ENCODE data around the gene CTSE.

CTSE gene

GRCh38 chr1:205989786-205990185 is 33.9 kb downstream of the CTSE start:
- DNase-seq = no peak

- DNase-seq = no peak
Measured at GRCh38 chr1:205988585-205988995, 35.1 kb downstream of the CTSE start.

DNA sequence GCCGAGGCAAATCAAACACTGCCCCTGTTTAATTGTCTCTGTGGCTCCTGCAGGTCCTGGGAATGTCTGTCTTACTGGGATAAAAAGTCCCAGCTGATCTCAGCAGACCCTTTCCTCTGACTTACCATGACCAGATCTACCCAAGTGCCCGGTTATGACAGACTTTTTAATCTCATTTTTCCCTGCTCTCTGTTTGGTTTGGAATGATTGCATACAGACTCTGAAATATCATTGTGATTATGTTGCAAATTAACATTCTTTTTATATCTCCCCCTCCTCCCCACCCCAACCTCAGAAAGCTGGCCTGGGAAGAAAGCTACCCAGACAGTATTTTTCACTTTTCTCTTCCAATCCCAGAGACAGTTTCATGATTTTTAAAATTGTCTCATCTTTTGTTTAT is 36.8 kb downstream of the CTSE start:
- no peak for DNase-seq

DNA sequence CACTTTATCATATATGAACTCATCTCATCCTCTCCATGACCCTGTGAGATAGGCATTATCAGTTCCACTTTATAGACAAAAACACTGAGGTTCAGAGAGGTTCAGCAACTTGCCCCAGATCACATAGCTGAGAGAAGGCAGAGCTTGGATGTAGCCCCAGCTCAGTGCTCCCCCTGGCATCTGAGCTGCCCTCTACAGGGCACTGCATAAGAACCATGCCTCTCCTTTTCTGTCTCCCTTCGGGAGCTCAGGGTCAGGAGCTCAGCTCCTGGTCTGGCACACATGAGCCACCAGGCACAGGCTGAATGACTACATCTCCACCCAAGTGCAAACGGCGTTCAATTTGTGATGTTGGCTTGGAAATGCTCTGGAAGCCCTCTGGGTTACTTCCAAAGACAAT is 37.4 kb downstream of the CTSE start:
- no peak for DNase-seq

- DNase-seq = no peak
Measured at GRCh38 chr1:205985330-205986005, 38.2 kb downstream of the CTSE start.

GRCh38 chr1:205983925-205984725 is 39.6 kb downstream of the CTSE start:
- DNase-seq = peak; percentile 12 to 74

DNA sequence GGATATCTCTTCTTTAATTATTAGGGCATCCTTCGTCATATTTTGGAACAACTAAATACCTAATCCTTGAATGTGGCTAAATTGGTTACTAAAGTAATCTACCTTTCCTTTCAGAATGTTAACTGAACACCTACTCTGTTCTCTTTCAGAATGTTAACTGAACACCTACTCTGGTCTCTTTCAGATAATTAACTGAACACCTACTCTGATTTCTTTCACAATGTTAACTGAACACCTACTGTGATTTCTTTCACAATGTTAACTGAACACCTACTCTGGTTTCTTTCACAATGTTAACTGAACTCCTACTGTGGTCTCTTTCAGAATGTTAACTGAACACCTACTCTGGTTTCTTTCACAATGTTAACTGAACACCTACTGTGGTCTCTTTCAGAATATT is 42.4 kb downstream of the CTSE start:
- no peak for DNase-seq

DNA sequence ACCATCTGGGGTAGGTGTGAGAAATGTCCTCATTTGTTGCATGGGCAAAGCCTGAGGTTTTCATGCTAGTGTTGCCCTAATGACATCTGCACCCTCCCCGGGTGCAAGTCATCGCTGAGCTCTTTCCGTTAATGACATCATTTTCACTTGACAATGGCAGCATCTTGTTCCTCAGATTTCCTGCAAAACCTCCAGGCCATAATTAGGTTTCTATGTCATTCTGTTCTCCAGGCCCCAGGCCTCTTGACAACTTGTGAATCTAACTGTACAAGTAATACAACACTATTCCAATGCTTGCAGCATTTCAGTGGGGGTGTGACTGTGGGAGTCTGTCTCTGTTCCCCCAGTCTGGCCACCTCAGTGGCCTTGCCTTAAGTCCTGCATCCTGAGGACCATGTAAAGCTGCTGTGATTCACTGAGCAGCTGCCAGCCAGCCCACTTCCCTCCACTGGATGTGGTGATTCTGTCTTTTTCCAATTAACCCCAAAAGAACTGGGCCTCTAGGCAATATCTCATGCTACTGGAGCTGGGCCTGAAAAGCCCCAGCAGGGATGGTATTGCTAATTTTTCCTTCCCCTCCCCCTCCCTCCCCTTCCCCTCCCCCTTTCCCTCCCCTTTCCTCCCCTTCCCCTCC is 43.3 kb downstream of the CTSE start:
- no peak for DNase-seq

GRCh38 chr1:205979301-205979700 is 44.4 kb downstream of the CTSE start:
- DNase-seq = no peak

DNA sequence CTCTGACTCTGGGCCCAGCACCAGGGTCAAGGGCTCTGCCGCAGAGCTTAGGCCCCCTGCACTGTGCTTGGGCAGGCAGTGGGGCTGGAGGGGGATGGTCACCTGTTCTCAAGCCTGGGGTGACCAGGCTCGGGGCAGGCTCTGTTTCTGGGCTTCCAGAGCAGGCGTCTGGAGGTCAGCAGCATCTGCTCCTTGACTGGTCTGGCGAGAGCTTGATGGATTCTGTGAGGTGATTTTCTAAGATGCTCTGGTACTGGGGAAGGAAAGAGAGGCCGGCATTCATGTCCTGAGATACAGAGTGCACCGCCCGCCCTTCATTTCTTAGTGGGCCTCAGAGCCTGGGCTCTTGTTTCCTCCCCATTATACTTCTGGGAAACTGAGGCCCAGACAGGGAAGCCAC is 45.0 kb downstream of the CTSE start:
- no peak for DNase-seq

DNA sequence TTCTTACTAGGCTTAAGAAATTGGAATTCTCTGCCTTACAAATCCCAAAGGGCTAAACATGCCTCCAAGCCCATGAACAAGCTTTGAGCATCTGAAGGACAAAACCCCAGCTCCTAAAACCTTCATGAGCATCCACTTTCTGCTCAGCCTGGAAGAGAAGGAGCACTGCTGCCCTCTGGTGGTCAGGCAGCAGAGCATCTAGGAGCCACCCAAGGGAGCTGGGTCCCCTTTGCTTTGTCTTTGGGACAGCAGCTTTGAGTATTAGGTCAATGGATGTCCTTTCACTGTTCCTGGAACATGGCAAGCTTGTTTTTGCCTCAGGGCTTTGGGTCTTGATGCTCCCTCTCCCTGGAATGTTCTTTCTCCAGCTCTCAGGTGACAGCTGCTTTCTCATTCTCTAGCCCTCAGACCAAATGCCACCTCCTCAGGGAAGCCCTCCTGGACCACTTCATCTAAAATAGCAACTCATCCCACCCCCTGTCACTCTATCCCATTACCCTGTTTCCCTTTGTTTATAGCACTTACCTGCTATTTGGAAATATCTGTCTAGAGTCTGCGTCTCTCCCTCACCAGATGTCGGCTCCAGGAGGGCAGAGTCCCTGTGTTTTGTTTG is 46.2 kb downstream of the CTSE start:
- peak; percentile 82 to 88 for DNase-seq

DNA sequence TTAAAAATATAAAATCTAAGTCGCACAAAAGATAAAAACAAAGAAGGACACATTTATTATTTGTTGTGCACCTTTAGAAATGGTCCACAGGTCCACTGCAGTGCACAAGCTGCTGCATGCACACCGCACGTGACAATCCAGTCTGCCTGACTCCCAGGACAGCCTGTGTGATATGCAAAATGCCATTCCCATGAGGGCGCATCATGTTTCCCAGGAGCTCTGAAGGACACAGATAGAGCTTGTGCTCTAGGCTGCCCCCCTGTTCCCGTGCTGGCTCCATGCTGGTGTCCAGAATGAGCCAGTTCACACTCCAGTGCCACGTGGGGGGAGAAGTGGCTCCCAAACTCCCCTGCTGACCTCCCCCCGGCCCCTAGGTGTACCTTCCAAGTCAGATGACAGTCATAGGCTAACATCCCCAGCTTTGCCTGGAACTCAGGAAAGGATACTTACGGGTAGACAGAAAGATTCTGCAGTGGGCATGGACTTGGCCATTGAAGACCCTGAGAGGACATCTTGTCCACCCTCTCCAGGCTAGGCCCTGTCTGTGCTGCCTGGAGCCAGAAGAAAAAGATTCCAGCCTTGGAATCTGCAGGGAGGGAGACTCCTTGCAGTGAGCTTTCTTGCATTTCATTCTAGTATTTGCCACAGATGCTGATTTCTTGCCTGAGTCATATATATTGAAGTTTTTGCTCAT is 46.8 kb downstream of the CTSE start:
- peak; percentile 94 for DNase-seq

DNA sequence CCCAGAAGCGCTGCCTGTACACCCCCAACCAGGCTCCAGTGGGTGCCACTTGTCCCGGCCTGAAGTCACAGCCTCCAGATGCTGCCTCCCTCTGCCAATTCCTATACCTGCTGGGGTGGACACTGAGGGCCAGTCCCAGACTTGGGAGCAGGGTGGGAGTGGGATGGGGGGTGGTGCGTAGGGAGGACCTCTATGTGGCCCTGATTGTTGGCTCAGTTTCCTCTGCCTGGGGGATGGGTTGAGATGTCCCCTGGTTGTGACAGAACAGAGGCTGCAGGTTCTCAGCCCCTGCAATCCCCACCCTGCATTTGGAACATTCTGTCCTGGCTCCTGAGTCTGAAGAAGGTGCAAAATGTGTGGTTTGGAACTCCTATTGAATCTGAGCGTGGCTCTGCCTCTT is 47.7 kb downstream of the CTSE start:
- DNase-seq = no peak

DNA sequence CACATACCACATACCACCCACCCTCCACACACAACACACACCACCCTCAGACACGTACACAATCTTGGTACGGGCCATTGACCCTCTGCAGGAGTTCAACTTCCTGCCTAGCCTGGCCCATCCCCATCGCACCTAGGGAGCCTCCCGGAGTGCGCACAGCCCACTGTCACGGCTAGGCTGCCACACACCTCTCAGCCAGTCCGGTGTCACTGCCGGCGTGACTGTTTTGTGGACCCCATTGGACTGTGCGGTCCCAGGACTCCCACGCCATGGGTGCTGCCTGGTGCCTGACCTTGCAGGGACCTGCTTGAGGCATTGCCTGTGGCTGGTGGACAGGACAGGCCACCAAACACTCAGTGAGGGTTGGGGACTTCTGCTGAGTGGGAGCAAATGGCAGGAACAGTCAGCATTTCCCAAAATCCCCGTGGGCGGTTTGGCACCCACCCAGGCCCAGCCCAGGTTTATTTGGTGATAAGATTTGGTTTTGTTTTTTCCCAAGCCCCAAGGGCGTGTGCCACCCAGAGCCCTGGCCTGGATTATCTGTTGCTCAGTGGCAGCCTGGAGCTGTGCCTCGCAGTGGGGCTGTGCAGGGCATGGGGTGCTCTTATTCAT is 48.2 kb downstream of the CTSE start:
- DNase-seq = no peak

GRCh38 chr1:205974712-205975111 is 49.0 kb downstream of the CTSE start:
- DNase-seq = no peak

- no peak for DNase-seq
Measured at GRCh38 chr1:205973377-205974232, 50.1 kb downstream of the CTSE start.

- DNase-seq = peak in 1 of 2 experiments; percentile 19
Measured at GRCh38 chr1:205972491-205973168, 51.1 kb downstream of the CTSE start.

- DNase-seq = no peak
Measured at GRCh38 chr1:205972081-205972480, 51.6 kb downstream of the CTSE start.

GRCh38 chr1:205971082-205971481 is 52.6 kb downstream of the CTSE start:
- DNase-seq = peak in 1 of 2 experiments; percentile 42

GRCh38 chr1:205970486-205970885 is 53.2 kb downstream of the CTSE start:
- peak in 1 of 2 experiments; percentile 25 for DNase-seq

DNA sequence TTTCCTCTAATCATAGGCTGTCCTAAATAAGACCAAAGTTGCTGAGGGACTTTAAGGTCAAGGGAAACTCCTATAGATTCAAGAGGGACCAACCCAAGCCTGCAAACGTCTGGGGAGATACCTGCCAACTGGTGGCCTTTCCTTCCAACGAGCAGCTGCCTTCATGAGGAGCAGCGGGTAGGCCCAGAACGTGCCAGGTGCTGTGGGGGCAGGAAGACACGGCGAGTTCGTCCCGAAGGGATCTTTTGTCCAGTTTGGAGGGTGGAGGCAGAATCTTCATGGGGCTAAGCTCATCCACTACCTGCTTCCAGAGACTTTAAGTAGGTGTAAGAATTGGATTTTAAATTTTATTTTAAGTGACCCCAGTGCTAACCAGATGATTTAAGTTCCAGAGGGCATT is 54.5 kb downstream of the CTSE start:
- DNase-seq = no peak
